H1 (cell line): Measurements from ENCODE around the gene PCDH9. TPM values are rescaled to one million over a fixed set of nuclear protein-coding genes. Genes with fewer than 3 reads are reported as not detected.

ENCODE experiments used
- CTCF ChIA-PET: fragments of 300-600 bp; sonication (Branson Sonifier 250); formaldehyde crosslinking; loops from one replicate; lab custom pipeline; 2021; ENCODE audit not compliant: partially characterized antibody; lab: Charles Lee
- POLR2A ChIA-PET: fragments of 300-600 bp; sonication (Branson Sonifier 250); formaldehyde crosslinking; loops from one replicate; lab custom pipeline; 2021; ENCODE audit warnings: inconsistent platforms; ENCODE audit not compliant: partially characterized antibody; lab: Charles Lee
- DNase-seq, 2 experiments: peaks; one replicate each; pipeline versions ENCODE4 v3.0.0 to v3.0.0-alpha.2; 2010 to 2022; ENCODE audit warnings: low spot score in 2 of 2, low read depth in 1 of 2, mixed read lengths in 1 of 2
- FAIRE-seq: peaks from 2 replicates; lab custom pipeline; 2011; peaks lifted over from hg19 to GRCh38; lab: Jason Lieb, UNC
- H2AFZ ChIP-seq: 2 replicates; pipeline ENCODE4 v1.8.1; 2012; ENCODE audit warnings: low read length, inconsistent platforms
- H2AK5ac ChIP-seq: 2 replicates; pipeline ENCODE4 v1.6.1; 2013; ENCODE audit warnings: low read depth, low read length
- H2BK120ac ChIP-seq: replicated peaks from 2 replicates; pipeline ENCODE3; 2013; ENCODE audit warnings: low read depth, low read length, inconsistent platforms
- H2BK12ac ChIP-seq: 2 replicates; pipeline ENCODE4 v1.6.1; 2013; ENCODE audit warnings: low read depth, low read length
- H2BK15ac ChIP-seq: 2 replicates; pipeline ENCODE4 v1.6.1; 2013; ENCODE audit warnings: low read length
- H2BK20ac ChIP-seq: 2 replicates; pipeline ENCODE4 v1.6.1; 2013; ENCODE audit warnings: low read length
- H2BK5ac ChIP-seq: 2 replicates; pipeline ENCODE4 v1.6.1; 2013; ENCODE audit warnings: low read depth, low read length
- H3K14ac ChIP-seq: 2 replicates; pipeline ENCODE4 v1.6.1; 2013; ENCODE audit warnings: inconsistent platforms; ENCODE audit not compliant: insufficient read length
- H3K18ac ChIP-seq: 2 replicates; pipeline ENCODE4 v1.6.1; 2013; ENCODE audit warnings: low read length; ENCODE audit errors: extremely low read depth
- H3K23ac ChIP-seq: 2 replicates; pipeline ENCODE4 v1.6.1; 2013; ENCODE audit warnings: inconsistent platforms; ENCODE audit not compliant: insufficient read length
- H3K23me2 ChIP-seq: 2 replicates; pipeline ENCODE4 v1.6.1; 2013; ENCODE audit warnings: low read depth, low read length
- H3K27ac ChIP-seq: 2 replicates; pipeline ENCODE4 v1.6.1; 2011; ENCODE audit warnings: low read depth, low read length, inconsistent platforms
- H3K27me3 ChIP-seq, 4 experiments: replicated peaks in 1 of 4; 1 replicate in 1 of 4; 2 replicates in 3 of 4; pipeline versions ENCODE4 v1.6.1 to v1.8.1; 2011 to 2013; ENCODE audit warnings: low read length in 3 of 4, mild to moderate bottlenecking in 3 of 4, inconsistent platforms in 2 of 4, mixed read lengths in 2 of 4, moderate library complexity in 1 of 4; ENCODE audit not compliant: control insufficient read depth in 3 of 4, insufficient read depth in 3 of 4; ENCODE audit errors: extremely low read depth in 1 of 4
- H3K36me3 ChIP-seq, 4 experiments: 2 replicates each; pipeline versions ENCODE4 v1.6.1 to v1.8.1; 2011 to 2013; ENCODE audit warnings: mild to moderate bottlenecking in 4 of 4, low read length in 3 of 4, moderate library complexity in 2 of 4, control low read depth in 1 of 4, inconsistent platforms in 1 of 4; ENCODE audit not compliant: insufficient read depth in 4 of 4, control insufficient read depth in 2 of 4
- H3K4ac ChIP-seq: replicated peaks from 2 replicates; pipeline ENCODE3; 2013; ENCODE audit warnings: low read length, low read depth, mixed read lengths, inconsistent platforms; ENCODE audit not compliant: insufficient read length
- H3K4me1 ChIP-seq, 4 experiments: replicated peaks in 1 of 4; 1 replicate in 1 of 4; 2 replicates in 3 of 4; pipeline versions ENCODE4 v1.6.1 to v1.8.1; 2011 to 2013; ENCODE audit warnings: low read length in 3 of 4, inconsistent platforms in 2 of 4, mixed read lengths in 1 of 4; ENCODE audit not compliant: insufficient read depth in 4 of 4, control insufficient read depth in 3 of 4
- H3K4me2 ChIP-seq, 2 experiments: 2 replicates each; pipeline versions ENCODE4 v1.6.1 to v1.8.1; 2011 to 2013; ENCODE audit warnings: low read depth in 2 of 2, low read length in 2 of 2, control low read depth in 1 of 2, inconsistent platforms in 1 of 2, mild to moderate bottlenecking in 1 of 2; ENCODE audit not compliant: insufficient read depth in 1 of 2
- H3K4me3 ChIP-seq, 4 experiments: fragments of 200-600, 300-600 bp in 1 of 4; sonication (generic), shearing (Covaris generic), sonication (Bioruptor Twin) in 1 of 4; 2 replicates each; pipeline versions ENCODE4 v1.5.1 to v1.8.1; 2011 to 2016; ENCODE audit warnings: low read length in 4 of 4, low read depth in 3 of 4, control low read depth in 2 of 4, inconsistent platforms in 2 of 4, mild to moderate bottlenecking in 2 of 4, mixed read lengths in 1 of 4, moderate library complexity in 1 of 4; ENCODE audit not compliant: insufficient read depth in 2 of 4; ENCODE audit errors: extremely low read depth in 1 of 4
- H3K56ac ChIP-seq: replicated peaks from 2 replicates; pipeline ENCODE3; 2013; ENCODE audit warnings: low read depth, mild to moderate bottlenecking, mixed read lengths, low read length, inconsistent platforms; ENCODE audit not compliant: insufficient read length
- H3K79me1 ChIP-seq: 2 replicates; pipeline ENCODE4 v1.6.1; 2013; ENCODE audit warnings: low read depth, low read length, control low read depth
- H3K79me2 ChIP-seq, 2 experiments: 2 replicates each; pipeline versions ENCODE4 v1.6.1 to v1.8.1; 2012 to 2013; ENCODE audit warnings: low read length in 2 of 2, mild to moderate bottlenecking in 2 of 2, inconsistent platforms in 1 of 2; ENCODE audit not compliant: insufficient read depth in 2 of 2, control insufficient read depth in 1 of 2
- H3K9ac ChIP-seq, 4 experiments: replicated peaks in 1 of 4; 1 replicate in 1 of 4; 2 replicates in 3 of 4; pipeline versions ENCODE4 v1.6.1 to v1.8.1; 2011 to 2013; ENCODE audit warnings: low read depth in 3 of 4, low read length in 3 of 4, control low read depth in 2 of 4, mild to moderate bottlenecking in 2 of 4, moderate library complexity in 2 of 4, inconsistent platforms in 1 of 4; ENCODE audit errors: extremely low read depth in 1 of 4
- H3K9me3 ChIP-seq, 2 experiments: 2 replicates each; pipeline versions ENCODE4 v1.6.1 to v1.8.1; 2012 to 2013; ENCODE audit warnings: mild to moderate bottlenecking in 2 of 2, moderate library complexity in 2 of 2, control low read depth in 1 of 2, inconsistent platforms in 1 of 2, low read depth in 1 of 2, low read length in 1 of 2, mixed read lengths in 1 of 2; ENCODE audit not compliant: insufficient read depth in 2 of 2
- H4K20me1 ChIP-seq, 2 experiments: replicated peaks in 1 of 2; 2 replicates each; pipeline versions ENCODE3 to v1.8.1; 2011 to 2013; ENCODE audit warnings: inconsistent platforms in 2 of 2, low read length in 2 of 2, mild to moderate bottlenecking in 1 of 2; ENCODE audit not compliant: insufficient read depth in 2 of 2, control insufficient read depth in 1 of 2
- H4K5ac ChIP-seq: 2 replicates; pipeline ENCODE4 v1.6.1; 2013; ENCODE audit warnings: low read length, low read depth, mixed read lengths, inconsistent platforms; ENCODE audit not compliant: insufficient read length
- H4K8ac ChIP-seq: 2 replicates; pipeline ENCODE4 v1.8.0; 2013; ENCODE audit warnings: mild to moderate bottlenecking, moderate library complexity, low read length, inconsistent platforms; ENCODE audit not compliant: insufficient read depth; ENCODE audit errors: extremely low read depth
- H4K91ac ChIP-seq: replicated peaks from 2 replicates; pipeline ENCODE3; 2013; ENCODE audit warnings: low read length, mixed read lengths, inconsistent platforms; ENCODE audit not compliant: insufficient read length
- CBX8 ChIP-seq: fragments of 300-800, 300-1000 bp; sonication (generic); IDR thresholded peaks from 2 replicates; pipeline ENCODE4 v1.7.1; 2016; ENCODE audit warnings: low read depth, low read length, borderline replicate concordance
- CHD2 ChIP-seq: IDR thresholded peaks from 2 replicates; pipeline ENCODE4 v1.6.1; 2012; ENCODE audit warnings: low read length, improper control_type of control experiment
- FOSL1 ChIP-seq: IDR thresholded peaks from 2 replicates; pipeline ENCODE4 v1.6.1; 2011; ENCODE audit warnings: mild to moderate bottlenecking, low read depth, low read length, moderate library complexity; ENCODE audit not compliant: insufficient read depth
- KDM1A ChIP-seq: fragments of 200-600, 300-600 bp; sonication (generic); IDR thresholded peaks from 2 replicates; pipeline ENCODE4 v1.7.1; 2016; ENCODE audit warnings: mild to moderate bottlenecking, low read length, borderline replicate concordance
- KDM4A ChIP-seq: IDR thresholded peaks from one replicate; pipeline ENCODE4 v1.7.1; 2012; ENCODE audit warnings: low read depth, mild to moderate bottlenecking, moderate library complexity, low read length, inconsistent platforms; ENCODE audit not compliant: severe bottlenecking
- KDM5A ChIP-seq: fragments of 200-600 bp; IDR thresholded peaks from 2 replicates; pipeline ENCODE4 v1.7.1; 2012; ENCODE audit warnings: mild to moderate bottlenecking, low read length, inconsistent platforms, mixed read lengths
- NRF1 ChIP-seq: IDR thresholded peaks from 2 replicates; pipeline ENCODE4 v1.6.1; 2011; ENCODE audit warnings: mild to moderate bottlenecking, low read depth, low read length, improper control_type of control experiment
- POU5F1 ChIP-seq: IDR thresholded peaks from 2 replicates; pipeline ENCODE4 v1.6.1; 2011; ENCODE audit warnings: low read depth, mild to moderate bottlenecking, low read length, moderate library complexity
- SAP30 ChIP-seq: fragments of 300-600 bp; sonication (generic); IDR thresholded peaks from 2 replicates; pipeline ENCODE4 v1.7.1; 2012; ENCODE audit warnings: low read length, moderate library complexity, mild to moderate bottlenecking, inconsistent platforms; ENCODE audit not compliant: insufficient read depth, insufficient replicate concordance
- SIN3A ChIP-seq, 2 experiments: IDR thresholded peaks in 1 of 2; conservative IDR thresholded peaks in 1 of 2; 2 replicates each; pipeline ENCODE4 v1.6.1; 2011 to 2012; ENCODE audit warnings: low read length in 2 of 2, improper control_type of control experiment in 1 of 2, low read depth in 1 of 2, mild to moderate bottlenecking in 1 of 2
- SP2 ChIP-seq: IDR thresholded peaks from 2 replicates; pipeline ENCODE4 v1.6.1; 2012; ENCODE audit warnings: mild to moderate bottlenecking, low read length, inconsistent platforms
- SUZ12 ChIP-seq: fragments of 200-600 bp; sonication (generic); IDR thresholded peaks from 2 replicates; pipeline ENCODE4 v1.6.1; 2012; ENCODE audit warnings: mild to moderate bottlenecking, inconsistent platforms, low read length, moderate library complexity, mixed read lengths
- TAF1 ChIP-seq: IDR thresholded peaks from 2 replicates; pipeline ENCODE4 v1.6.1; 2011; ENCODE audit warnings: mild to moderate bottlenecking, low read depth, low read length
- YY1 ChIP-seq: IDR thresholded peaks from 2 replicates; pipeline ENCODE4 v1.6.1; 2011; ENCODE audit warnings: low read depth, mild to moderate bottlenecking, low read length
- WGBS, 2 experiments: shearing (Covaris generic) in 1 of 2; methylation state at CpG; one replicate each; pipeline versions ENCODE4 v1.1.6 to v1.1.7; 2013 to 2015; ENCODE audit warnings: low lambda C conversion rate in 2 of 2, mixed read lengths in 2 of 2, inconsistent platforms in 1 of 2, low coverage in 1 of 2, missing lambda C conversion rate in 1 of 2; ENCODE audit not compliant: insufficient replicate concordance in 2 of 2, insufficient coverage in 1 of 2, insufficient read length in 1 of 2; ENCODE audit errors: extremely low coverage in 1 of 2, missing lambda C conversion rate in 1 of 2; 5-methylcytosine and 5-hydroxymethylcytosine counted together
- polyA plus RNA-seq, 7 experiments: library from polyadenylated mRNA; depleted of rRNA in 3 of 7; stranded (reverse) in 5 of 7; unstranded in 2 of 7; fragments of >200 nt in 5 of 7; fragments of 200-250 nt in 2 of 7; gene quantifications; 1 replicate in 5 of 7; 2 replicates in 1 of 7; 4 replicates in 1 of 7; pipeline versions ENCODE4 v1.2.1 to v1.2.3, GENCODE V29; 2011 to 2013; ENCODE audit warnings: missing spikeins in 2 of 7, mixed read lengths in 2 of 7
- total RNA-seq: library from RNA; stranded (reverse); fragmentation: NEBNext Ultra II Directional; extraction: Animal tissue kit (Norgen Biotek cat#: 25700); gene quantifications from 2 replicates; pipeline ENCODE4 v1.2.1, GENCODE V29; 2021

The PCDH9 gene
- total and polyA plus RNA-seq, 2 of the 8 experiments (the other 6 are each of a cell fraction or from before 2014, with no cell fraction given), result 0.12 to 0.60 TPM

GRCh38 chr13:66948910-66949309 lies 281.2 kb downstream of the PCDH9 start:
- H3K4me2 ChIP-seq, result no peak overlapping the region
- no peak for DNase-seq
- no peaks in the 10 kb centered on the region for H3K36me3 ChIP-seq
- H3K23ac ChIP-seq, result no peak overlapping the region
- H2BK12ac ChIP-seq, result no peak overlapping the region
- H3K56ac ChIP-seq, result no peak overlapping the region
- peaks cover 0 to 23% (median 5%) of the 10 kb centered on the region in 4 experiments; a peak in 4 of 7 replicates for H3K4me1 ChIP-seq
- ChIA-PET CTCF (interaction anchor here (1.0 to 1.8 kb wide), 2 partner anchors 17 to 27 kb away, joined by 3 to 4 read pairs; no protein-coding TSS in a partner anchor), POLR2A (no interaction called here)
- no peak overlapping the region for H4K5ac ChIP-seq
- H3K9ac ChIP-seq, result no peak overlapping the region
- no peak overlapping the region for H2BK5ac ChIP-seq
- H2AK5ac ChIP-seq, result no peak overlapping the region
- no peak overlapping the region for H3K14ac ChIP-seq
- H3K79me1 ChIP-seq, result no peaks in the 10 kb centered on the region
- H2BK15ac ChIP-seq, result no peak overlapping the region
- no peaks in the 10 kb centered on the region for H3K27me3 ChIP-seq
- H3K4me3 ChIP-seq, result peak overlapping the region in 1 of 4 experiments; percentile 0; a peak in 1 of 8 replicates
- H3K27ac ChIP-seq, result no peak overlapping the region
- no peaks in the 10 kb centered on the region for H3K9me3 ChIP-seq
- H4K8ac ChIP-seq, result no peak overlapping the region
- no peaks in the 10 kb centered on the region for H3K23me2 ChIP-seq
- no peaks in the 10 kb centered on the region for H3K79me2 ChIP-seq
- H3K4ac ChIP-seq, result no peak overlapping the region
- H3K18ac ChIP-seq, result no peak overlapping the region
- FAIRE-seq, result no peak
- no peak overlapping the region for H2BK120ac ChIP-seq
- no peak overlapping the region for H2BK20ac ChIP-seq
- WGBS, 2 experiments, result 78% methylated on average over 6 of the region's 6 CpGs; no CpG with 5 or more reads in 1 of the 2 experiments
- H4K91ac ChIP-seq, result no peak overlapping the region
- no peak for TF ChIP-seq FOSL1
- TF ChIP-seq SP2, result no peak
- no peak for TF ChIP-seq SAP30
- TF ChIP-seq SUZ12, result no peak
- no peak for TF ChIP-seq NRF1
- no peak for TF ChIP-seq CHD2
- no peak for TF ChIP-seq KDM5A
- TF ChIP-seq CBX8, result no peak
- TF ChIP-seq KDM1A, result no peak
- no peak for TF ChIP-seq SIN3A (conservative IDR thresholded peaks at IDR 0.05 in 1 of 2, IDR thresholded peaks at IDR 0.05 in 1 of 2; ENCODE audit: low read depth in 1 of 2, low read length in 2 of 2)
- TF ChIP-seq YY1, result no peak
- no peak for TF ChIP-seq TAF1
- no peak for TF ChIP-seq KDM4A
- TF ChIP-seq POU5F1, result no peak
- no peaks in the 10 kb centered on the region for H4K20me1 ChIP-seq
- no peak overlapping the region for H2AFZ ChIP-seq
